ENCODE measurements around the gene PTGDR2. TPM values are rescaled to one million over a fixed set of nuclear protein-coding genes. Genes with fewer than 3 reads are reported as not detected.

Gene PTGDR2
- total RNA-seq, 1 donor from 2014 or later, result not detected

DNA sequence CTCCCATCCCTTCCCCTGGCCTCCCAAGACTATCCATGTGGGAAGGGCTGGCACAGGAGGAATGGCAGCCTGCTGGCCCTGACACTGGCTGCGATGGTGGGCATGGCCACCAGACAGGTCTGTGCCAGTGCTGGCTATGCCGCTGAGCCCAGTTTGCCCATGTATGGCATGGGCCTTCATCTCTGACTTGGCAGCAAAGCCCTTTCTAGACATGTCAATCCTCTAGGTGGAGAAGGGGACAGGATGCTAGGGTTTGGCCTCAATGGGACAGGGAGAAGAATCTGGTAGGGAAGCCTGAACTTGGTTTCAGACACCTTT lies 20.4 kb upstream of the PTGDR2 start:
- Mint-ChIP-seq H3K27ac (ENCODE audit: unreplicated experiment) (no peak overlapping the region), H3K27me3 (ENCODE audit: low read depth, unreplicated experiment) (no peaks in the 10 kb centered on the region), H3K4me3 (ENCODE audit: unreplicated experiment) (no peak overlapping the region), H3K36me3 (ENCODE audit: low read depth, unreplicated experiment) (no peaks in the 10 kb centered on the region), H3K4me1 (ENCODE audit: low read depth, unreplicated experiment) (peaks cover 8% of the 10 kb centered on the region), H3K9me3 (ENCODE audit: unreplicated experiment) (no peaks in the 10 kb centered on the region)
- H3K79me2 ChIP-seq (ENCODE audit: insufficient read depth, low read length), result no peaks in the 10 kb centered on the region
- H3K27ac ChIP-seq (ENCODE audit: low read depth, low read length), result no peak overlapping the region
- H2AFZ ChIP-seq (ENCODE audit: low read depth, low read length), result no peak overlapping the region
- no peak overlapping the region for H3K4me3 ChIP-seq (ENCODE audit: insufficient read depth, low read depth, low read length)
- no peak for TF ChIP-seq EZH2 (IDR thresholded peaks at IDR 0.05; ENCODE audit: insufficient read depth, low read length)
- TF ChIP-seq, protein P1, sequence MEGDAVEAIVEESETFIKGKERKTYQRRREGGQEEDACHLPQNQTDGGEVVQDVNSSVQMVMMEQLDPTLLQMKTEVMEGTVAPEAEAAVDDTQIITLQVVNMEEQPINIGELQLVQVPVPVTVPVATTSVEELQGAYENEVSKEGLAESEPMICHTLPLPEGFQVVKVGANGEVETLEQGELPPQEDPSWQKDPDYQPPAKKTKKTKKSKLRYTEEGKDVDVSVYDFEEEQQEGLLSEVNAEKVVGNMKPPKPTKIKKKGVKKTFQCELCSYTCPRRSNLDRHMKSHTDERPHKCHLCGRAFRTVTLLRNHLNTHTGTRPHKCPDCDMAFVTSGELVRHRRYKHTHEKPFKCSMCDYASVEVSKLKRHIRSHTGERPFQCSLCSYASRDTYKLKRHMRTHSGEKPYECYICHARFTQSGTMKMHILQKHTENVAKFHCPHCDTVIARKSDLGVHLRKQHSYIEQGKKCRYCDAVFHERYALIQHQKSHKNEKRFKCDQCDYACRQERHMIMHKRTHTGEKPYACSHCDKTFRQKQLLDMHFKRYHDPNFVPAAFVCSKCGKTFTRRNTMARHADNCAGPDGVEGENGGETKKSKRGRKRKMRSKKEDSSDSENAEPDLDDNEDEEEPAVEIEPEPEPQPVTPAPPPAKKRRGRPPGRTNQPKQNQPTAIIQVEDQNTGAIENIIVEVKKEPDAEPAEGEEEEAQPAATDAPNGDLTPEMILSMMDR (IDR thresholded peaks at IDR 0.05; ENCODE audit: insufficient read depth, low read depth, low read length), result no peak
- DNase-seq (ENCODE audit: low read depth) (no peak), FAIRE-seq (no peak)
- H3K4me2 ChIP-seq (ENCODE audit: low read length), result no peak overlapping the region
- H3K27me3 ChIP-seq (ENCODE audit: insufficient read depth, low read length), result no peaks in the 10 kb centered on the region
- H4K20me1 ChIP-seq (ENCODE audit: insufficient read depth, low read length), result no peaks in the 10 kb centered on the region
- peaks cover 18% of the 10 kb centered on the region for H3K4me1 ChIP-seq (ENCODE audit: insufficient read depth, low read length)
- no peak overlapping the region for H3K9ac ChIP-seq (ENCODE audit: low read length)
- H3K36me3 ChIP-seq (ENCODE audit: insufficient read depth, low read length), result no peaks in the 10 kb centered on the region
- H3K9me3 ChIP-seq (ENCODE audit: insufficient read depth, low read depth, low read length), result no peaks in the 10 kb centered on the region

DNA sequence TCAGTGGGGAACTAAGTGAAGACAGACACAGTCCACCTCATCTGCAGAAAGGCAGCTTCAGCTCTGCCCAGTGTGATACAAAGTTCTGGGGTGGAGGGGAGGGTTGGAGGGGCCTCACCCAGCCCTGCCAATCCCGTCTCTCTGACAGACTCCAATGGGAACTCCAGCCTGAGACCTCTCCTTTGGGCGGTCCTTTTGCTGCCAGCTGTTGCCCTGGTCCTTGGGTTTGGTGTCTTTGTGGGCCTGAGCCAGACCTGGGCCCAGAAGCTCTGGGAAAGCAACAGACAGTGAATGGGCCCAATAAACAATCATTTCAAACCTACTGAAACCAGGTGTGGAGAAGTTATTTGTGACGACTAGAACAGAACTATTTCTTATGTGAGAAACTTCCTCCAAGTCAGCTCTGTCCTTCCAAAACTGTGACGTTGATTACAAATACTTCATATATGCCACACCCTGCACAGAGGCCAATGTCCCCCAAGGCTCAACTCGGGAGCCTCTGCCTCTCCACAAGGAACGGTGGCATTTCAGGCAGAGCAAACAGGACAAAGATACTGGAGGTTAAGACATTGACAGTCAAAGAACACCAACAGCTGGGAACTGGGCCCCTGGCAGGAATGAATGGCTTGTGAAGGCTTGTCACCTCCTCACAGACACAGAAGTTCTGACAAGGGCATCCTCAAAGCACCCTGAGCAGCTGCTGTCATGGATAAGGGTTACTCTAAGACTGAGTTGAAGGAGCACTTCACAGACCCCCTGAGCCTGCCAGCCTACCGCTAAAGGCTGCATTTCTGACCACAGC lies 19.8 kb upstream of the PTGDR2 start:
- Histone ChIP-seq H3K9ac (ENCODE audit: low read length) (no peak overlapping the region), H3K27me3 (ENCODE audit: insufficient read depth, low read length) (no peaks in the 10 kb centered on the region), H4K20me1 (ENCODE audit: insufficient read depth, low read length) (no peaks in the 10 kb centered on the region), H3K27ac (ENCODE audit: low read depth, low read length) (no peak overlapping the region), H3K79me2 (ENCODE audit: insufficient read depth, low read length) (no peaks in the 10 kb centered on the region), H3K4me1 (ENCODE audit: insufficient read depth, low read length) (peaks cover 18% of the 10 kb centered on the region), H3K36me3 (ENCODE audit: insufficient read depth, low read length) (no peaks in the 10 kb centered on the region), H2AFZ (ENCODE audit: low read depth, low read length) (no peak overlapping the region), H3K4me3 (ENCODE audit: insufficient read depth, low read depth, low read length) (no peak overlapping the region), H3K9me3 (ENCODE audit: insufficient read depth, low read depth, low read length) (no peaks in the 10 kb centered on the region), H3K4me2 (ENCODE audit: low read length) (no peak overlapping the region)
- TF ChIP-seq, protein P1 (IDR thresholded peaks at IDR 0.05; ENCODE audit: insufficient read depth, low read depth, low read length), result no peak
- TF ChIP-seq EZH2 (IDR thresholded peaks at IDR 0.05; ENCODE audit: insufficient read depth, low read length), result no peak
- Mint-ChIP-seq H3K9me3 (ENCODE audit: unreplicated experiment) (no peaks in the 10 kb centered on the region), H3K4me3 (ENCODE audit: unreplicated experiment) (no peak overlapping the region), H3K27ac (ENCODE audit: unreplicated experiment) (no peak overlapping the region), H3K27me3 (ENCODE audit: low read depth, unreplicated experiment) (no peaks in the 10 kb centered on the region), H3K4me1 (ENCODE audit: low read depth, unreplicated experiment) (peaks cover 8% of the 10 kb centered on the region), H3K36me3 (ENCODE audit: low read depth, unreplicated experiment) (no peaks in the 10 kb centered on the region)
- FAIRE-seq, result no peak
- no peak for DNase-seq (ENCODE audit: low read depth)
